Stomach (tissue), 9 donors: ENCODE measurements around the gene RABGAP1L. TPM values are rescaled to one million over a fixed set of nuclear protein-coding genes. Genes with fewer than 3 reads are reported as not detected.
"Not testable (repeated sequence)": the region's sequence is repeated elsewhere in the genome, so short reads cannot be mapped to it uniquely, and the experiment has no call there.

Experiments
- DNase-seq, 2 donors: peaks; one replicate each; pipeline versions ENCODE4 v3.0.0 to v3.0.0-alpha.2; 2013 to 2019
- H3K27ac ChIP-seq, 5 donors: fragments of 200-600 bp in 4 of 5; sonication (generic) in 4 of 5; one replicate each; pipeline ENCODE4 v1.5.1; 2013 to 2019; ENCODE audit warnings: mild to moderate bottlenecking in 1 of 5, moderate library complexity in 1 of 5
- H3K27me3 ChIP-seq, 3 donors: fragments of 200-600 bp; sonication (generic); one replicate each; pipeline ENCODE4 v1.5.1; 2017 to 2019; ENCODE audit warnings: mixed run types in 1 of 3
- H3K36me3 ChIP-seq, 4 donors: fragments of 200-600 bp; sonication (generic); 1 replicate in 3 of 4; 2 replicates in 1 of 4; pipeline ENCODE4 v1.5.1; 2016 to 2019
- H3K4me1 ChIP-seq, 4 donors: fragments of 200-600 bp; sonication (generic); one replicate each; pipeline ENCODE4 v1.5.1; 2016 to 2019
- H3K4me3 ChIP-seq, 4 donors: fragments of 200-600 bp; sonication (generic) in 3 of 4; one replicate each; pipeline ENCODE4 v1.5.1; 2016 to 2019; ENCODE audit warnings: mild to moderate bottlenecking in 1 of 4
- H3K9me3 ChIP-seq, 4 donors: fragments of 200-600 bp; sonication (generic); one replicate each; pipeline ENCODE4 v1.5.1; 2016 to 2019
- EP300 ChIP-seq: sonication (generic); formaldehyde crosslinking; IDR thresholded peaks from one replicate; pipeline ENCODE4 v1.6.1; 2017; ENCODE audit warnings: antibody characterized with exemption
- POLR2A ChIP-seq, 4 donors: fragments of 450-650 bp; IDR thresholded peaks; one replicate each; pipeline ENCODE4 v1.6.1; 2016; ENCODE audit warnings: antibody characterized with exemption in 4 of 4, control low read depth in 2 of 4, mild to moderate bottlenecking in 1 of 4, moderate library complexity in 1 of 4
- POLR2AphosphoS5 ChIP-seq, 3 donors: sonication (generic); formaldehyde crosslinking; IDR thresholded peaks; one replicate each; pipeline ENCODE4 v1.6.1; 2016; ENCODE audit warnings: antibody characterized with exemption in 3 of 3
- WGBS, 5 donors: extraction: QIAGEN DNeasy Blood & Tissue Kit in 3 of 5; methylation state at CpG; one replicate each; pipeline versions ENCODE4 v1.1.5 to v1.1.7; 2013 to 2018; 5-methylcytosine and 5-hydroxymethylcytosine counted together
- intact Hi-C: fragments of 100-400 bp; cut with DNase I; formaldehyde crosslinking; loops from one replicate; pipeline ENCODE4 v1.15.1; 2023; ENCODE audit warnings: low total_unique reads
- polyA plus RNA-seq, 3 donors: library from polyadenylated mRNA; stranded (reverse); fragments of 200-250 nt; gene quantifications; one replicate each; pipeline ENCODE4 v1.2.3, GENCODE V29; 2013
- small RNA-seq, 4 donors: library from RNA; depleted of rRNA; stranded (forward); fragments of <200 nt; gene quantifications; one replicate each; pipeline ENCODE3, GENCODE V24; 2016
- total RNA-seq, 5 donors: library from RNA; depleted of rRNA; stranded (reverse); fragments of >200 nt; gene quantifications; one replicate each; pipeline versions ENCODE4 v1.1.0 to v1.2.3, GENCODE V29; 2014 to 2016
- TF ChIP-seq, protein P1 (sequence below), 7 experiments: fragments of 450-650 bp in 4 of 7; fragments of 200-600 bp in 3 of 7; sonication (generic) in 3 of 7; IDR thresholded peaks; one replicate each; pipeline ENCODE4 v1.5.1; 2016 to 2019; ENCODE audit warnings: antibody characterized with exemption in 7 of 7, control low read depth in 2 of 7, mild to moderate bottlenecking in 1 of 7
- donor health status: healthy with polysubstance abuse.
- donor health status: Bipolar disorder and iron deficiency.
- donor health status: healthy.

The RABGAP1L gene
- total and polyA plus RNA-seq, 8 donors, result 14.2 to 238 (median 57.9) TPM

DNA sequence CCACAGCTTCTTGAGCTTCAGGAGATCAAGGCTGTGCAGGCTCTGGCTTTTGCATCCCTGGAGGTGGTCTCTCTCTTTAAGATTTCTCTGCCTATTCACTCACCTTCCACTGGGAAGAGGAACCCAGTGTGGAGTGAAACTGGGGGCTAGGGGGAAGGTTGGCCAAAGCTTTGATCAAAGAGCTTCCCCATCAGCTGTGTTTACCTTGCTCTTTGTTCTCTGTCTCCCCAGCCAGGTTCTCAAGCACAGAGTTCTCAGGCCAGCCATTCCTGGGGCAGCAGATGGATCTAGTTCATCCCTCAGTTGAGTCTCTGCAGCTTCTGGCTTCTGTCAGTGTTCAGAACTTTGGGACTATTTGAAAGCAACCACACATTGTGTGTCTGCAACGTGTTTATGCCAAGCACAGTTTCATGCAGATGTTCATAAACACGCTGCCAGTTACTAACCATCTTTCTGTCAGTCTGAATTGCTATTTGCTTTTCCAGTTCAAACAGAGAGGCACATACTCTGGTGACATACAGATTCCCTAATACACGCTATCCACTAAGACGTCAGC, 881.1 kb downstream of the RABGAP1L start:
- no peak for DNase-seq
- H3K36me3 ChIP-seq, result no peaks in the 10 kb centered on the region
- no peak overlapping the region for H3K27ac ChIP-seq
- intact Hi-C loops, result no loop called here
- 47 to 58% (median 52%) methylated on average over 4 of the region's 4 CpGs for WGBS, 5 donors
- H3K4me1 ChIP-seq, result no peaks in the 10 kb centered on the region
- no peak overlapping the region for H3K4me3 ChIP-seq
- TF ChIP-seq, protein P1, sequence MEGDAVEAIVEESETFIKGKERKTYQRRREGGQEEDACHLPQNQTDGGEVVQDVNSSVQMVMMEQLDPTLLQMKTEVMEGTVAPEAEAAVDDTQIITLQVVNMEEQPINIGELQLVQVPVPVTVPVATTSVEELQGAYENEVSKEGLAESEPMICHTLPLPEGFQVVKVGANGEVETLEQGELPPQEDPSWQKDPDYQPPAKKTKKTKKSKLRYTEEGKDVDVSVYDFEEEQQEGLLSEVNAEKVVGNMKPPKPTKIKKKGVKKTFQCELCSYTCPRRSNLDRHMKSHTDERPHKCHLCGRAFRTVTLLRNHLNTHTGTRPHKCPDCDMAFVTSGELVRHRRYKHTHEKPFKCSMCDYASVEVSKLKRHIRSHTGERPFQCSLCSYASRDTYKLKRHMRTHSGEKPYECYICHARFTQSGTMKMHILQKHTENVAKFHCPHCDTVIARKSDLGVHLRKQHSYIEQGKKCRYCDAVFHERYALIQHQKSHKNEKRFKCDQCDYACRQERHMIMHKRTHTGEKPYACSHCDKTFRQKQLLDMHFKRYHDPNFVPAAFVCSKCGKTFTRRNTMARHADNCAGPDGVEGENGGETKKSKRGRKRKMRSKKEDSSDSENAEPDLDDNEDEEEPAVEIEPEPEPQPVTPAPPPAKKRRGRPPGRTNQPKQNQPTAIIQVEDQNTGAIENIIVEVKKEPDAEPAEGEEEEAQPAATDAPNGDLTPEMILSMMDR (IDR thresholded peaks at IDR 0.05), result no peak
- TF ChIP-seq POLR2AphosphoS5 (IDR thresholded peaks at IDR 0.05) (no peak), POLR2A (IDR thresholded peaks at IDR 0.05) (no peak), EP300 (no peak)
- H3K27me3 ChIP-seq, result peaks cover 0 to 5% (median 0%) of the 10 kb centered on the region in 3 donors
- H3K9me3 ChIP-seq, result no peaks in the 10 kb centered on the region

DNA sequence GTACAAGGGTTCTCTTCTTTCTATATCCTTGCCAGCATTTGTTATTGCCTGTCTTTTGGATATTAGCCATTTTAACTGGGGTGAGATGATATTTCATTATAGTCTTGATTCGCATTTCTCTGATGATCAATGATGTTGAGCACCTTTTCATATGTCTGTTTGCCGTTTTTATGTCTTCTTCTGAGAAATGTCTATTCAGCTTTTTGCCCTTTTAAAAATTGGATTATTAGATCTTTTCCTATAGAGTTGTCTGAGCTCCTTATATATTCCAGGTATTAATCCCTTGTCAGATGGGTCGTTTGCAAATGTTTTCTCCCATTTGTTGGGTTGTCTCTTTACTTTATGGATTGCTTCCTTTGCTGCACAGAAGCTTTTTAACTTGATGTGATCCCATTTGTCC, 883.3 kb downstream of the RABGAP1L start:
- 64 to 74% (median 67%) methylated on average over 3 of the region's 3 CpGs for WGBS, 5 donors
- Histone ChIP-seq H3K27me3 (peaks cover 0 to 5% (median 0%) of the 10 kb centered on the region in 3 donors), H3K9me3 (no peaks in the 10 kb centered on the region), H3K4me1 (no peaks in the 10 kb centered on the region), H3K27ac (no peak overlapping the region), H3K4me3 (no peak overlapping the region), H3K36me3 (no peaks in the 10 kb centered on the region)
- intact Hi-C loops, result no loop called here
- TF ChIP-seq, protein P1 (IDR thresholded peaks at IDR 0.05), result no peak
- TF ChIP-seq POLR2AphosphoS5 (IDR thresholded peaks at IDR 0.05) (no peak), POLR2A (IDR thresholded peaks at IDR 0.05) (no peak), EP300 (no peak)
- DNase-seq, result no peak

DNA sequence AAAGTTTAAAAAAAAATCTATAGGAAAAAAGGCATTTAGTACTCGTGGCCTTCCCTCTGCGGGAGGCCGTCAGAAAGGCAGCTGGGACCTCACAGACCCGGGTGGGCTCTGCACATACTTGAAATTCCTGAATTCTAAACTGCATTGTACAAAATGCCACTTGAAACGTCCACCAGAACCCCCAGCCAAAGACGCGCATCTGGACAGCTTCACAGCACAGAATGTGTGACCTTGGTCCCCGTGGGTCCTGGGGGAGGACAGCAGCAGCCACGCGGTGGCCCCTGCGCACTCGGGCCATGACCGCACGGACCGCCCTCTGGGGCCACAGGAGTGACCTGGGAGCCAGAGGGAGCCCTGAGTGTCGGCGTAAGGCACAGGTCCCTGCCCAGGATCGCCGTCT, 884.5 kb downstream of the RABGAP1L start:
- 63 to 74% (median 69%) methylated on average over 19 of the region's 19 CpGs for WGBS, 5 donors
- Histone ChIP-seq H3K4me1 (no peaks in the 10 kb centered on the region), H3K36me3 (no peaks in the 10 kb centered on the region), H3K4me3 (no peak overlapping the region), H3K27me3 (peaks cover 0 to 5% (median 0%) of the 10 kb centered on the region in 3 donors), H3K9me3 (no peaks in the 10 kb centered on the region), H3K27ac (no peak overlapping the region)
- intact Hi-C loops, result no loop called here
- no peak for DNase-seq
- TF ChIP-seq EP300 (no peak), POLR2AphosphoS5 (IDR thresholded peaks at IDR 0.05) (no peak), POLR2A (IDR thresholded peaks at IDR 0.05) (no peak)
- TF ChIP-seq, protein P1 (IDR thresholded peaks at IDR 0.05), result no peak

DNA sequence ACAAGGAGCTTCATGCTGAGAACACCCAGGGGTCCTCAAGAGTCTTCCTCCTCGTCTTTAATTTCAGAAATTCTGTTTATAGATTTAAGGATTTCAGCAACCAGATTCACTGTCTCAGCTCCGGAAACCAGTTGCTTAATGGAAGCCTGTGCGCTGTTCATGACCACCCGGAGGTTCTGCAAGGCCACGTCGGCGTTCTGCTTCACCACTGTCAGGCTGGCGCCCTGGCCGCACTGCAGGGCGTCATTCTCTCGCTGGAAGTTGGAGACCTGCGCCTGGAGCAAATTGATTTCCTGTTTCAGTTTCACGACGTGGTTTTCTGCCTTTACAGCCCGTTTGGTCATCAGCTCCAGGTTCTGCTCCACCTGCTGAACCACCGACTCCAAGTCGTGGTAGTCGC, 885.3 kb downstream of the RABGAP1L start:
- 81 to 90% (median 89%) methylated on average over 18 of the region's 18 CpGs for WGBS, 5 donors
- H3K9me3 ChIP-seq, H3K27ac ChIP-seq, H3K4me3 ChIP-seq, DNase-seq, H3K27me3 ChIP-seq, H3K4me1 ChIP-seq, H3K36me3 ChIP-seq, intact Hi-C loops: not testable (repeated sequence)

Small RNA genes within 50 kb of the gene (small RNA-seq; reads per million reads assigned to genes)
- gene BANF1P4, result 0 reads per million in 4 donors
- 0 reads per million in 4 donors for gene RF00019
- 0 reads per million in 4 donors for gene RNU6-307P

Other genes starting within 250 kb of the RABGAP1L start
- under 1 TPM in 2 of 5 donors, not detected in 3; 0.18 to 0.89 TPM for gene SERPINC1, start 242.2 kb upstream of the RABGAP1L start, total RNA-seq
- gene SERPINC1, start 242.2 kb upstream of the RABGAP1L start, polyA plus RNA-seq, result under 1 TPM in 1 of 3 donors, not detected in 2; 0.20 TPM
- gene RC3H1, start 137.2 kb upstream of the RABGAP1L start, total RNA-seq, result 10 to 100 TPM in 4 of 5 donors, 1 to 10 TPM in 1; 7.2 to 49.0 (median 17.0) TPM
- gene RC3H1, start 137.2 kb upstream of the RABGAP1L start, polyA plus RNA-seq, result 1 to 10 TPM; 2.9 to 4.0 (median 3.0) TPM